Parathyroid adenoma (tissue), 2 donors: ENCODE data around the gene RSPH10B.
"Not testable (repeated sequence)": the region's sequence is repeated elsewhere in the genome, so short reads cannot be mapped to it uniquely, and the experiment has no call there.

Source experiments
- H2AFZ ChIP-seq: fragments of 300-600 bp; sonication (generic); one replicate; pipeline ENCODE4 v1.7.0; 2017; ENCODE audit warnings: antibody characterized with exemption, mild to moderate bottlenecking
- H3K27ac ChIP-seq: fragments of 300-600 bp; sonication (generic); one replicate; pipeline ENCODE4 v1.7.0; 2017
- H3K27me3 ChIP-seq: fragments of 300-600 bp; sonication (generic); one replicate; pipeline ENCODE4 v1.7.0; 2017; ENCODE audit warnings: low read length; ENCODE audit not compliant: control insufficient read depth, insufficient read depth
- H3K36me3 ChIP-seq: fragments of 300-600 bp; sonication (generic); one replicate; pipeline ENCODE4 v1.7.0; 2017; ENCODE audit warnings: low read length; ENCODE audit not compliant: control insufficient read depth, insufficient read depth
- H3K4me1 ChIP-seq: fragments of 300-600 bp; sonication (generic); one replicate; pipeline ENCODE4 v1.7.0; 2017; ENCODE audit warnings: control low read depth
- H3K4me2 ChIP-seq: fragments of 300-600 bp; sonication (generic); one replicate; pipeline ENCODE4 v1.7.0; 2017; ENCODE audit warnings: low read length
- H3K4me3 ChIP-seq: fragments of 300-600 bp; sonication (generic); one replicate; pipeline ENCODE4 v1.7.0; 2017; ENCODE audit warnings: low read depth, low read length
- H3K79me2 ChIP-seq: fragments of 300-600 bp; sonication (generic); one replicate; pipeline ENCODE4 v1.7.0; 2017; ENCODE audit warnings: control low read depth
- H3K9ac ChIP-seq: fragments of 300-600 bp; sonication (generic); one replicate; pipeline ENCODE4 v1.7.0; 2017; ENCODE audit warnings: mild to moderate bottlenecking
- H3K9me3 ChIP-seq: fragments of 300-600 bp; sonication (generic); one replicate; pipeline ENCODE4 v1.7.0; 2017; ENCODE audit warnings: low read length; ENCODE audit not compliant: control insufficient read depth
- CTCF ChIP-seq: fragments of 300-600 bp; sonication (generic); IDR thresholded peaks from one replicate; pipeline ENCODE4 v1.7.0; 2017; ENCODE audit warnings: antibody characterized with exemption, mild to moderate bottlenecking
- donor health status: primary hyperparathyroidism.

Gene RSPH10B

GRCh38 chr7:6008668-6009611 lies 38.5 kb upstream of the RSPH10B start, which contains the start of the genes AIMP2 and PMS2:
AIMP2 (plus strand) TSS chr7:6009272; CDS start chr7:6009364, 92 bp downstream.
PMS2 (minus strand) TSS chr7:6009049; CDS start chr7:6009019, 30 bp downstream.
- Histone ChIP-seq H3K27ac (peak within 1 kb of the TSS; percentile 81), H3K9me3 (no peaks in the 10 kb centered on the region), H3K36me3 (no peaks in the 10 kb centered on the region), H3K4me1 (no peaks in the 10 kb centered on the region), H3K4me3 (peak within 1 kb of the TSS; percentile 94), H2AFZ (peak within 1 kb of the TSS; percentile 90), H3K4me2 (peak within 1 kb of the TSS; percentile 97), H3K79me2 (peaks cover 3% of the 10 kb centered on the region), H3K27me3 (no peaks in the 10 kb centered on the region), H3K9ac (peak within 1 kb of the TSS; percentile 31)
- peak; percentile 38 for TF ChIP-seq CTCF

DNA sequence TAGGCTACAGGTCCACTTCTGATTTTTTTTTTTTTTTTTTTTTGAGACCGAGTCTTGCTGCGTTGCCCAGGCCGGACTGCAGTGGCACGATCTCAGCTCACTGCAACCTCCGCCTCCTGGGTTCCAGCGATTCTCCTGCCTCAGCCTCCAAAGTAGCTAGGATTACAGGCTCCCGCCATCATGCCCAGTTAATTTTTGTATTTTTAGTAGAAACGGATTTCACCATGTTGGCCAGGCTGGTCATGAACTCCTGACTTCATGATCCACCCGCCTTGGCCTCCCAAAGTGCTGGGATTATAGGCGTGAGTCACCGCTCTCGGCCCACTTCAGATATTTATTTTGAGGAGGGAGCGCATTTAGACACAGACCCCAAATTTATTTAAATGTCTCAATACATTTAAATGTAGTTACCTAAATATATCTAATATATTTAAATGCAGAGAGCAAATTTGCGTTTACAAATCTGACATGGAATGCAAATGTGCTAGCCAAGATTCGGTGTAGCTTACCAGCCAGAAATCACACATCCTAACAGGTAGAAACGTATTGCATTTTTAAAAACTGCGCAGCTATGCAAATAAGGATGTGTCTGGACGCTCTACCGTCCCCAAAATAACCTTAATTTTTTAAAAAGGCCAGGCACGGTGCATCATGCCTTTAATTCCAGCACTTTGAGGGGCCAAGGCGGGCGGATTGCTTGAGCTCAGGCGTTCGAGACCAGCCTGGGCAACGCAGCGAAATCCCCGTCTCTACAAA lies 37.5 kb upstream of the RSPH10B start:
- not testable (repeated sequence) for H3K27ac ChIP-seq, H3K36me3 ChIP-seq, H3K4me1 ChIP-seq, H3K79me2 ChIP-seq, H3K27me3 ChIP-seq, H3K9me3 ChIP-seq
- H3K4me3 ChIP-seq = peak overlapping the region; percentile 94
- H3K9ac ChIP-seq = peak overlapping the region; percentile 31
- peak overlapping the region; percentile 61 for H3K4me2 ChIP-seq
- peak overlapping the region; percentile 90 for H2AFZ ChIP-seq

DNA sequence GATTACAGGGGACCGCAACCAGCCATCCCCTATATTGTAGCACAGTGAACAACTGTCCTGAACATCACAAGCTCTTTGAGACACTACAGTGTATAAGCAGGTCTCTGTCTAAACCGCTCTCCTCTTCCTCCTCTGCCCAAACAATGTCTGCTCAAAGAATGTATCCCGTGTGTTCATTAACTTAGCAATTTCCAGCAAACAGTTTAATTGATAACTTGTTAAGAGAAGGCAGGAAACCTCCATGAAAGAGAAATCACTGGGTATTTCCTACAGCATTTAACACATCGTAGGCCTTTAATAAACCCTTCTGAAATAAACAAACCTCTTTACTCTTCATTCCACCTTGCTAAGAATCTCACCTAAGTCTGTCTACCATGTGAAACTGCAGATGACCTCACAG lies 36.9 kb upstream of the RSPH10B start:
- Histone ChIP-seq H3K4me3 (no peak overlapping the region), H3K79me2 (no peaks in the 10 kb centered on the region), H3K4me2 (no peak overlapping the region), H3K27me3 (no peaks in the 10 kb centered on the region), H3K4me1 (no peaks in the 10 kb centered on the region), H2AFZ (no peak overlapping the region), H3K27ac (no peak overlapping the region), H3K9me3 (no peaks in the 10 kb centered on the region), H3K9ac (no peak overlapping the region), H3K36me3 (no peaks in the 10 kb centered on the region)
- TF ChIP-seq CTCF = no peak

DNA sequence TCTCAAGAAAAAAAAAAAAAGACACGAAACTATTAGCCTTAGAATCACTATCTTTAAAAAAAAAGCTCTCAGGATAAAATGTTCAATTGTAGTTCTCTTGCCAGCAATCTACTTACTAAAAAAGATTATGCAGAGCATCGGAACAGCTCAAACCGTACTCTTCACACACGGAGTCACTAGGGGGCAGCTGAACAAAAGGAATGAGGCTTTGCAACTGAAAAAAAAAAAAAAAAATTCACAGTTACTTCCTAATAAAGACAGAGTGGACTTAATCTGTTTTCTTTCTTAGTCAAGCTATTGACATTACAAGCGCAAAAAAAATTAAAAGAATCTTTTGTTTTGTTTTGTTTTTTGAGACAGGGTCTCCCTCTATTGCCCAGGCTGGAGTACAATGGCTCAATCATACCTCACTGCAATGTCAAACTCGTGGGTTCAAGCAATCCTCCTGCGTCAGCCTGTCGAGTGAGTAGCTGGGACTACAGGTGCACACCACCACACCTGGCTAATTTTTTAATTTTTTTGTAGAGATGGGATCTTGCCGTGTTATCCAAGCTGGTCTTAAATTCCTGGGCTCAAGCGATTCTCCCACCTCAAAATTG lies 26.8 kb upstream of the RSPH10B start:
- Histone ChIP-seq H3K79me2 (no peaks in the 10 kb centered on the region), H3K4me1 (peaks cover 15% of the 10 kb centered on the region), H3K36me3 (no peaks in the 10 kb centered on the region), H3K27me3 (no peaks in the 10 kb centered on the region), H2AFZ (no peak overlapping the region), H3K4me2 (no peak overlapping the region), H3K4me3 (no peak overlapping the region), H3K9me3 (no peaks in the 10 kb centered on the region), H3K9ac (no peak overlapping the region), H3K27ac (peak overlapping the region; percentile 13)
- TF ChIP-seq CTCF = peak; percentile 84

DNA sequence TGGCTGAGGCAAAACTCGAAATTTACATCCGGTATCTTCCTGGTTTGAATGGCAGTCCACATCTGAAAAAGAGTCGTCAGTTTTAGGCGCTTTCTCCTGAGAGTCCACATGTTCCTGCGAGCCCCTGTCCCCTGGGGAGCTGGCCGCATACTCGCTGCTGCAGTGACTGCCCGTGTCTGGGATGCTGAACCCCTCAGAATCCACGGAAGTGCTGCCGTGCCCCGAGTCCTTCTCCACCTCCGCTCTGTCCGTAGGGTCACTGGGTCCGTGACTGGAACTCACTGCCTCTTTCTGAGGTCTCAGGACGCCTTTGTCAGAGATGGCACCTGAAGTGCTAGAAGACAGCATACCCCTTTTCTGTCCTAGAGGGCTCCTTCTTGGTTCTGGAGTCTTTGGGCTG lies 16.6 kb upstream of the RSPH10B start:
- not testable (repeated sequence) for H3K4me1 ChIP-seq

DNA sequence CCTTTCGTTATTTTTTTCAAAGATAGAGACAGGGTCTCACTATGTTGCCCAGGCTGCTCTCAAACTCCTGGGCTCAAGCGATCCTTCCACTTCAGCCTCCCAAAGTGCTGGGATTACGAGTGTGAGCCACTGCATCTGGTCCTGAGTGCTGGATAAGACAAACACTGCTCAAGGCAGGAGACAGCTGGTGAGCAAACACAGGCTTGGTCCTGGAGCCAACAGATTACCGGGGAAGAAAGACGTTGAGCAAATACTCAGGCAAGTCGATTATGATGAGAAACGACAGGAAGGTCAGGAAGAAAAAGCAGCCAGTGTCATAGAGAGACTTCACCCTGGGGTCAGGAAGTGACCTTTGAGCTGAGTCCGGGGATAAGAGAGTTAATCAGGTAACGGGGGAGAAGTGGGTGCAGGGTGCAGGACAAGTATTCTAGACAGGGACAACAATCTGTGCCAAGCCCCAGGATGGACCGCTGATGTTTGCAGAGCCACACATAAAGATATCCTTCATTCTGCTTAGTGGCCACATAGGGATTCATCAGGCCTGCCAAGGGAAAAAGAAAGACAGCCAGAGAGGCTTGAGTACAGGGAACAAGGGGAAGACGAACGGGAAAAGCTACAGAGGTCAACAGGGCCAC lies 9.3 kb upstream of the RSPH10B start:
- H3K27ac ChIP-seq, H3K9ac ChIP-seq, H3K4me1 ChIP-seq, H3K27me3 ChIP-seq, H2AFZ ChIP-seq, H3K4me3 ChIP-seq, H3K79me2 ChIP-seq, H3K9me3 ChIP-seq, H3K4me2 ChIP-seq, H3K36me3 ChIP-seq: not testable (repeated sequence)

More for the DNA sequence above, 16.6 kb upstream of the RSPH10B start:
- H3K4me3 ChIP-seq, H3K9ac ChIP-seq, H3K79me2 ChIP-seq, H3K27ac ChIP-seq, H3K27me3 ChIP-seq, H2AFZ ChIP-seq, H3K9me3 ChIP-seq, H3K36me3 ChIP-seq, H3K4me2 ChIP-seq: not testable (repeated sequence)

DNA sequence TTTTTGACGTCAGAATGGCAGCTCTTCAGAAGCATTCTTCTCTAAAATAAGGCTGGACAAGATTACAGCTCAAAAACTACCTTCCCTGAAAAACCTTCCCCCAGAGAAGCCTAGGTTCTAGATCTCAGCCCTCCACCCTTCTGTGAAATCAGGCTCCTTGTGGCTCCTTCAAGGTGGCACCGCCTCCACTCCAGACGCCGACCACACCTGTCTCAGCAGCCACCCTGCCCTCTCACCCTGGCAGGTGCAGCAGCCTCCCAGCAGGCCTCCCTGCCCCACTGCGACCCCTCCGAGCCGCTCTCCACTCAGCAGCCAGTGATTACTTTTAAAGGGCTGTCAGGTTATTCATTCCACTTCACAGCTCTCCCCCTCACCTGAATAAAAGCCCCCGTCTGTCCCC lies 3.1 kb upstream of the RSPH10B start:
- not testable (repeated sequence) for H3K4me2 ChIP-seq, H3K4me1 ChIP-seq, H2AFZ ChIP-seq, H3K79me2 ChIP-seq, H3K4me3 ChIP-seq, H3K9ac ChIP-seq, H3K9me3 ChIP-seq, H3K36me3 ChIP-seq, H3K27ac ChIP-seq, H3K27me3 ChIP-seq
